ENCODE measurements around the gene PDPR. TPM values are rescaled to one million over a fixed set of nuclear protein-coding genes. Genes with fewer than 3 reads are reported as not detected.
"Not testable (repeated sequence)": the region's sequence is repeated elsewhere in the genome, so short reads cannot be mapped to it uniquely, and the experiment has no call there.

PDPR gene
- polyA plus RNA-seq, 4 donors = 4.3 to 26.6 (median 6.8) TPM

DNA sequence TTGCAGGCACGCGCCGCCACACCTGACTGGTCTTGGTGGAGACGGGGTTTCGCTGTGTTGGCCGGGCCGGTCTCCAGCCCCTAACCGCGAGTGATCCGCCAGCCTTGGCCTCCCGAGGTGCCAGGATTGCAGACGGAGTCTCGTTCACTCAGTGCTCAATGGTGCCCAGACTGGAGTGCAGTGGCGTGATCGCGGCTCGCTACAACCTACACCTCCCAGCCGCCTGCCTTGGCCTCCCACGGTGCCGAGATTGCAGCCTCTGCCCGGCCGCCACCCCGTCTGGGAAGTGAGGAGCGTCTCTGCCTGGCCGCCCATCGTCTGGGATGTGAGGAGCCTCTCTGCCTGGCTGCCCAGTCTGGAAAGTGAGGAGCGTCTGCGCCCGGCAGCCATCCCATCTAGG, 89.9 kb downstream of the PDPR start:
- not testable (repeated sequence) for H3K4me3 ChIP-seq (ENCODE audit: low read depth in 1 of 3, low read length in 3 of 3); H3K36me3 ChIP-seq (ENCODE audit: control insufficient read depth in 3 of 3, insufficient read depth in 2 of 3, low read depth in 1 of 3, low read length in 3 of 3); H3K27me3 ChIP-seq (ENCODE audit: control insufficient read depth in 3 of 3, insufficient read depth in 3 of 3, low read length in 3 of 3); H3K4me1 ChIP-seq (ENCODE audit: control insufficient read depth in 3 of 3, insufficient read depth in 2 of 3, low read depth in 1 of 3, low read length in 2 of 3); H3K9me3 ChIP-seq (ENCODE audit: control insufficient read depth in 2 of 2, insufficient read depth in 1 of 2, low read depth in 1 of 2, low read length in 1 of 2); FAIRE-seq; DNase-seq; H3K27ac ChIP-seq (ENCODE audit: low read depth in 1 of 3, low read length in 2 of 3)
- WGBS, 3 donors = 96 to 99% (median 97%) methylated on average over 7 to 18 of the region's 29 CpGs

- H3K27ac ChIP-seq (ENCODE audit: low read depth in 1 of 3, low read length in 2 of 3); H3K27me3 ChIP-seq (ENCODE audit: control insufficient read depth in 3 of 3, insufficient read depth in 3 of 3, low read length in 3 of 3); H3K4me3 ChIP-seq (ENCODE audit: low read depth in 1 of 3, low read length in 3 of 3); FAIRE-seq; H3K9me3 ChIP-seq (ENCODE audit: control insufficient read depth in 2 of 2, insufficient read depth in 1 of 2, low read depth in 1 of 2, low read length in 1 of 2); H3K36me3 ChIP-seq (ENCODE audit: control insufficient read depth in 3 of 3, insufficient read depth in 2 of 3, low read depth in 1 of 3, low read length in 3 of 3); H3K4me1 ChIP-seq (ENCODE audit: control insufficient read depth in 3 of 3, insufficient read depth in 2 of 3, low read depth in 1 of 3, low read length in 2 of 3); DNase-seq: not testable (repeated sequence)
- 94 to 100% (median 97%) methylated on average over 7 to 37 of the region's 46 CpGs for WGBS, 3 donors
Measured at GRCh38 chr16:70204668-70205405, 90.7 kb downstream of the PDPR start.

DNA sequence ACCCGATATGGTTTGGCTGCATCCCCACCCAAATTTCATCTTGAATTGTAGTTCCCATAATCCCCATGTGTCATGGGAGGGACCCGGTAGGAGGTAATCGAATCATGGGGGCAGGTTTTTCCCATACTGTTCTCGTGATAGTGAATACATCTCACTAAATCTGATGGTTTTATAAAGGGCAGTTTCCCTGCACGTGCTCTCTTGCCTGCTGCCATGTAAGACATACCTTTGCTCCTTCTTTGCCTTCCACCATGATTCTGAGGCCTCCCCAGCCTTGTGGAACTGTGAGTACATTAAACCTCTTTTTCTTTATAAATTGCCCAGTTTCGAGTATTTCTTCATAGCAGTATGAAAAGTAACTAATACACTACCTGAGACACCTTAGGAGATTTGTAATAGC, 92.2 kb downstream of the PDPR start:
- FAIRE-seq; H3K4me3 ChIP-seq (ENCODE audit: low read depth in 1 of 3, low read length in 3 of 3); H3K4me1 ChIP-seq (ENCODE audit: control insufficient read depth in 3 of 3, insufficient read depth in 2 of 3, low read depth in 1 of 3, low read length in 2 of 3); H3K36me3 ChIP-seq (ENCODE audit: control insufficient read depth in 3 of 3, insufficient read depth in 2 of 3, low read depth in 1 of 3, low read length in 3 of 3); H3K27ac ChIP-seq (ENCODE audit: low read depth in 1 of 3, low read length in 2 of 3); H3K27me3 ChIP-seq (ENCODE audit: control insufficient read depth in 3 of 3, insufficient read depth in 3 of 3, low read length in 3 of 3); DNase-seq; H3K9me3 ChIP-seq (ENCODE audit: control insufficient read depth in 2 of 2, insufficient read depth in 1 of 2, low read depth in 1 of 2, low read length in 1 of 2): not testable (repeated sequence)
- 89 to 99% (median 93%) methylated on average over 4 to 6 of the region's 6 CpGs for WGBS, 3 donors

Other genes starting within 250 kb of the PDPR start
- 1 to 10 TPM in 3 of 4 donors, under 1 TPM in 1; 0.87 to 8.1 (median 2.9) TPM for gene CLEC18A, start 163.0 kb upstream of the PDPR start, polyA plus RNA-seq
- 1 to 10 TPM in 1 of 4 donors, under 1 TPM in 2, not detected in 1; 0.18 to 3.1 (median 0.43) TPM for gene CLEC18C, start 59.5 kb downstream of the PDPR start, polyA plus RNA-seq
- 10 to 100 TPM in 3 of 4 donors, 1 to 10 TPM in 1; 6.3 to 12.9 (median 11.3) TPM for gene EXOSC6, start 137.6 kb downstream of the PDPR start, polyA plus RNA-seq
- 10 to 100 TPM; 21.7 to 56.8 (median 45.4) TPM for gene AARS1, start 175.2 kb downstream of the PDPR start, polyA plus RNA-seq
- gene DDX19B, start 184.9 kb downstream of the PDPR start, polyA plus RNA-seq = 10 to 100 TPM; 21.3 to 28.9 (median 27.7) TPM
- gene DDX19A, start 232.6 kb downstream of the PDPR start, polyA plus RNA-seq = 10 to 100 TPM; 11.0 to 27.8 (median 18.4) TPM

Data from small intestine (tissue), 7 donors.